Liver (tissue), 9 donors: ENCODE data around the gene CCDC137. TPM values are rescaled to one million over a fixed set of nuclear protein-coding genes. Genes with fewer than 3 reads are reported as not detected.

ENCODE experiments used
- DNase-seq: peaks from one replicate; pipeline ENCODE4 v3.0.0-alpha.2; 2017; ENCODE audit warnings: low spot score
- H3K27ac ChIP-seq, 2 donors: one replicate each; pipeline ENCODE4 v1.7.0; 2013; ENCODE audit warnings: inconsistent platforms in 2 of 2, low read length in 2 of 2, control low read depth in 1 of 2, low read depth in 1 of 2, mild to moderate bottlenecking in 1 of 2
- H3K27me3 ChIP-seq, 4 donors: one replicate each; pipeline versions ENCODE4 v1.6.1 to v1.7.0; 2013; ENCODE audit warnings: low read length in 3 of 4, inconsistent platforms in 1 of 4, mild to moderate bottlenecking in 1 of 4, moderate library complexity in 1 of 4; ENCODE audit not compliant: control insufficient read depth in 4 of 4, insufficient read depth in 4 of 4
- H3K36me3 ChIP-seq, 4 donors: one replicate each; pipeline versions ENCODE4 v1.6.1 to v1.7.0; 2013; ENCODE audit warnings: low read length in 3 of 4, mild to moderate bottlenecking in 3 of 4, low read depth in 1 of 4, moderate library complexity in 1 of 4; ENCODE audit not compliant: control insufficient read depth in 4 of 4, insufficient read depth in 3 of 4
- H3K4me1 ChIP-seq, 4 donors: one replicate each; pipeline versions ENCODE4 v1.6.1 to v1.7.0; 2013; ENCODE audit warnings: low read length in 3 of 4, mild to moderate bottlenecking in 3 of 4, moderate library complexity in 1 of 4; ENCODE audit not compliant: control insufficient read depth in 4 of 4, insufficient read depth in 4 of 4
- H3K4me3 ChIP-seq, 3 donors: one replicate each; pipeline versions ENCODE4 v1.6.1 to v1.7.0; 2013; ENCODE audit warnings: low read length in 3 of 3, control low read depth in 1 of 3, low read depth in 1 of 3, mild to moderate bottlenecking in 1 of 3
- H3K9ac ChIP-seq, 2 donors: one replicate each; pipeline ENCODE4 v1.7.0; 2013; ENCODE audit warnings: low read length in 2 of 2, mild to moderate bottlenecking in 2 of 2, moderate library complexity in 2 of 2, control low read depth in 1 of 2, low read depth in 1 of 2
- H3K9me3 ChIP-seq, 4 donors: one replicate each; pipeline versions ENCODE4 v1.6.1 to v1.7.0; 2013; ENCODE audit warnings: low read length in 3 of 4; ENCODE audit not compliant: control insufficient read depth in 4 of 4
- EGR1 ChIP-seq, 2 donors: IDR thresholded peaks; 2 replicates each; pipeline ENCODE4 v1.6.1; 2016 to 2018; ENCODE audit warnings: antibody characterized with exemption in 2 of 2, low read depth in 2 of 2
- FOXA1 ChIP-seq: IDR thresholded peaks from 2 replicates; pipeline ENCODE4 v1.6.1; 2016; ENCODE audit warnings: antibody characterized with exemption
- FOXA2 ChIP-seq: IDR thresholded peaks from 2 replicates; pipeline ENCODE4 v1.6.1; 2016; ENCODE audit warnings: antibody characterized with exemption
- GABPA ChIP-seq, 2 donors: IDR thresholded peaks in 1 of 2; conservative IDR thresholded peaks in 1 of 2; 2 replicates each; pipeline ENCODE4 v1.6.1; 2016; ENCODE audit warnings: antibody characterized with exemption in 2 of 2, mild to moderate bottlenecking in 1 of 2, moderate library complexity in 1 of 2
- HNF4A ChIP-seq, 2 donors: conservative IDR thresholded peaks; 2 replicates each; pipeline ENCODE4 v1.6.1; 2016; ENCODE audit warnings: antibody characterized with exemption in 2 of 2, mild to moderate bottlenecking in 2 of 2
- HNF4G ChIP-seq: IDR thresholded peaks from 2 replicates; pipeline ENCODE4 v1.6.1; 2016; ENCODE audit warnings: antibody characterized with exemption
- JUND ChIP-seq, 2 donors: IDR thresholded peaks; 2 replicates each; pipeline ENCODE4 v1.6.1; 2016; ENCODE audit warnings: antibody characterized with exemption in 2 of 2
- RAD21 ChIP-seq, 2 donors: IDR thresholded peaks; 2 replicates each; pipeline ENCODE4 v1.6.1; 2016; ENCODE audit warnings: antibody characterized with exemption in 2 of 2, mild to moderate bottlenecking in 2 of 2
- RXRA ChIP-seq, 2 donors: IDR thresholded peaks; 2 replicates each; pipeline ENCODE4 v1.6.1; 2017 to 2018; ENCODE audit warnings: antibody characterized with exemption in 2 of 2, mild to moderate bottlenecking in 1 of 2
- SP1 ChIP-seq: IDR thresholded peaks from 2 replicates; pipeline ENCODE4 v1.6.1; 2018; ENCODE audit warnings: antibody characterized with exemption, mild to moderate bottlenecking
- TAF1 ChIP-seq: conservative IDR thresholded peaks from 2 replicates; pipeline ENCODE4 v1.6.1; 2016; ENCODE audit warnings: antibody characterized with exemption, mild to moderate bottlenecking
- YY1 ChIP-seq: IDR thresholded peaks from 2 replicates; pipeline ENCODE4 v1.6.1; 2016; ENCODE audit warnings: antibody characterized with exemption, mild to moderate bottlenecking
- WGBS: extraction: QIAGEN DNeasy Blood & Tissue Kit; methylation state at CpG from one replicate; pipeline ENCODE4 v1.1.7; 2013; 5-methylcytosine and 5-hydroxymethylcytosine counted together
- polyA plus RNA-seq, 2 donors: library from polyadenylated mRNA; stranded (reverse) in 1 of 2; unstranded in 1 of 2; fragments of 200-250 nt in 1 of 2; fragments of >200 nt in 1 of 2; fragmentation: Nextera tagmentation in 1 of 2; extraction: Ambion mirVana in 1 of 2; gene quantifications; one replicate each; pipeline versions ENCODE4 v1.2.1 to v1.2.3, GENCODE V29; 2013 to 2015
- total RNA-seq, 2 donors: library from RNA; depleted of rRNA; stranded (reverse); fragments of >200 nt; gene quantifications; one replicate each; pipeline ENCODE4 v1.2.3, GENCODE V29; 2014
- TF ChIP-seq, protein P1 (sequence below): fragments of 150-350 bp; IDR thresholded peaks from 2 replicates; pipeline ENCODE4 v1.5.1; 2017; ENCODE audit warnings: improper control_type of control experiment, low read depth, low read length; ENCODE audit not compliant: missing input control
- TF ChIP-seq, protein P2 (sequence below): IDR thresholded peaks from 2 replicates; pipeline ENCODE4 v1.6.1; 2016; ENCODE audit warnings: antibody characterized with exemption
- TF ChIP-seq, protein P3 (sequence below): IDR thresholded peaks from 2 replicates; pipeline ENCODE4 v1.6.1; 2016; ENCODE audit warnings: antibody characterized with exemption
- TF ChIP-seq, protein P4 (sequence below): IDR thresholded peaks from 2 replicates; pipeline ENCODE4 v1.6.1; 2016; ENCODE audit warnings: antibody characterized with exemption, mild to moderate bottlenecking
- TF ChIP-seq, protein P5 (sequence below): IDR thresholded peaks from 2 replicates; pipeline ENCODE4 v1.6.1; 2016; ENCODE audit warnings: antibody characterized with exemption
- donor health status: healthy.
- donor health status: healthy.
- donor health status: healthy.
- donor health status: healthy.
- donor health status: healthy.

Gene CCDC137
- total and polyA plus RNA-seq, 4 donors = 4.3 to 6.9 (median 5.2) TPM

DNA sequence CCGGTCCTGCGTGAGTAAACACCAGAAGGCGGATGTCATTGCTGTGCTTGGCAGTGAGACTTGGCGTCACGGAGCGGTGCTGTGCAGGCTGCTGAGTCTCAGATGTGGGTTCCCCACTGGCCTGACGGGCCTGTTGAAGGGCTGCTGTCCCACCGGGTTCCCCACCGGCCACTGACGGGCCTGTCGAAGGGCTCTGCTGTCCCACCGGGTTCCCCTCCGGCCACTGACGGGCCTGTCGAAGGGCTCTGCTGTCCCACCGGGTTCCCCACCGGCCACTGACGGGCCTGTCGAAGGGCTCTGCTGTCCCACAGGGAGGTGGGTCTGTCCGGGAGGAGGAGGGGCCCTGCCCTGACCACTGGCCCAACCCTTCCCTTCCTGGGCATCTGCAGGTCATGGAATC, 20.1 kb downstream of the CCDC137 start:
- no peaks in the 10 kb centered on the region for H3K9me3 ChIP-seq
- no peaks in the 10 kb centered on the region for H3K27me3 ChIP-seq
- no peak for TF ChIP-seq FOXA1
- TF ChIP-seq, protein P1, sequence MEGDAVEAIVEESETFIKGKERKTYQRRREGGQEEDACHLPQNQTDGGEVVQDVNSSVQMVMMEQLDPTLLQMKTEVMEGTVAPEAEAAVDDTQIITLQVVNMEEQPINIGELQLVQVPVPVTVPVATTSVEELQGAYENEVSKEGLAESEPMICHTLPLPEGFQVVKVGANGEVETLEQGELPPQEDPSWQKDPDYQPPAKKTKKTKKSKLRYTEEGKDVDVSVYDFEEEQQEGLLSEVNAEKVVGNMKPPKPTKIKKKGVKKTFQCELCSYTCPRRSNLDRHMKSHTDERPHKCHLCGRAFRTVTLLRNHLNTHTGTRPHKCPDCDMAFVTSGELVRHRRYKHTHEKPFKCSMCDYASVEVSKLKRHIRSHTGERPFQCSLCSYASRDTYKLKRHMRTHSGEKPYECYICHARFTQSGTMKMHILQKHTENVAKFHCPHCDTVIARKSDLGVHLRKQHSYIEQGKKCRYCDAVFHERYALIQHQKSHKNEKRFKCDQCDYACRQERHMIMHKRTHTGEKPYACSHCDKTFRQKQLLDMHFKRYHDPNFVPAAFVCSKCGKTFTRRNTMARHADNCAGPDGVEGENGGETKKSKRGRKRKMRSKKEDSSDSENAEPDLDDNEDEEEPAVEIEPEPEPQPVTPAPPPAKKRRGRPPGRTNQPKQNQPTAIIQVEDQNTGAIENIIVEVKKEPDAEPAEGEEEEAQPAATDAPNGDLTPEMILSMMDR = no peak
- no peak for TF ChIP-seq HNF4G
- no peak for TF ChIP-seq FOXA2
- TF ChIP-seq GABPA (IDR thresholded peaks at IDR 0.05 in 1 of 2, conservative IDR thresholded peaks at IDR 0.05 in 1 of 2) = no peak
- TF ChIP-seq SP1 = no peak
- no peak for TF ChIP-seq YY1
- no peak for TF ChIP-seq EGR1 (IDR thresholded peaks at IDR 0.05; ENCODE audit: low read depth in 2 of 2)
- TF ChIP-seq, protein P2, sequence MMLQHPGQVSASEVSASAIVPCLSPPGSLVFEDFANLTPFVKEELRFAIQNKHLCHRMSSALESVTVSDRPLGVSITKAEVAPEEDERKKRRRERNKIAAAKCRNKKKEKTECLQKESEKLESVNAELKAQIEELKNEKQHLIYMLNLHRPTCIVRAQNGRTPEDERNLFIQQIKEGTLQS = no peak
- TF ChIP-seq, protein P3, sequence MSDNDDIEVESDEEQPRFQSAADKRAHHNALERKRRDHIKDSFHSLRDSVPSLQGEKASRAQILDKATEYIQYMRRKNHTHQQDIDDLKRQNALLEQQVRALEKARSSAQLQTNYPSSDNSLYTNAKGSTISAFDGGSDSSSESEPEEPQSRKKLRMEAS = no peak
- H3K27ac ChIP-seq = no peak overlapping the region
- H3K36me3 ChIP-seq = peaks cover 9 to 52% (median 14%) of the 10 kb centered on the region in 4 donors
- peaks cover 10 to 33% (median 28%) of the 10 kb centered on the region in 4 donors for H3K4me1 ChIP-seq
- no peak for DNase-seq
- no peak overlapping the region for H3K9ac ChIP-seq
- 95% methylated on average over 20 of the region's 20 CpGs for WGBS
- H3K4me3 ChIP-seq = no peak overlapping the region

DNA sequence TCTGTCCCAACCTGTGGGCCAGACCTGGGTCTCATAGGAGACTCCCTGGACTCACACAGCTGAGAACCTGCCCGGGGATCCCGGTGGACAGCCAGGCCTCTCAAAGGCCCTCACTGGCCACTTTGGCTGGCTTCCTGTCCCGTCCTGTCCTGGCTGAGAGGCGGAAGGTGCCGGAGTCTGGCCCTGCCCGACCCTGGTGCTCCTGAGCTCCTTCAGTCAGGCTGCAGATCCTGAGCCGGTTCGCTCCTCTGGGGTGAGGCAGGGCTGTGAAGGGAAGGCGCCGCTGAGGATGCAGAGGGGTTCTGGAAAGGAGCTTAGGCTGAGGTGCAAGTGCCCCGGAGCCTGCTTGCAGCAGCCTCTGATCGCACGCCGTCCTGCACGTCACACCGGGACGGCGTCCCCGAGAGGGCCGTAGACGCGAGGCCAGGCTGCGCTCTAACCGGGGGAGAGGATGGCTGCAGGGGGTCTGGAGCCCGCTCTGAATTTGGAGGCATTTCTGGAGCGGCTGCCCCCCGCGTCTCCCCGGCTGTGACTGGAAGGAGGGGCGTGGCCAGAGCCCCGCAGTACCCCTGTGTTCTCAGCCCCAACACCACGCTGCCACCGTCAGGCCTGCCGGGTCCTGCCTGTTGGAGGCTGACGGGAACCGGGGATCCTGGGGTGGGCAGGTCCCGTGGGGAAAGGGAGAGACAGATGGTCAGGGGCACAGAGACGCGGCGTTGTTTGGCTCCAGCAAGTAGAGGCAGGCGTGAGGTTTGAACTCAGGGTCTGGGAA, 21.4 kb downstream of the CCDC137 start:
- H3K9me3 ChIP-seq = no peaks in the 10 kb centered on the region
- no peak for TF ChIP-seq RXRA (IDR thresholded peaks at IDR 0.05)
- TF ChIP-seq, protein P3 = no peak
- TF ChIP-seq RAD21 (IDR thresholded peaks at IDR 0.05) = no peak
- no peak for TF ChIP-seq YY1
- TF ChIP-seq GABPA (IDR thresholded peaks at IDR 0.05 in 1 of 2, conservative IDR thresholded peaks at IDR 0.05 in 1 of 2) = no peak
- no peak for TF ChIP-seq EGR1 (IDR thresholded peaks at IDR 0.05; ENCODE audit: low read depth in 2 of 2)
- TF ChIP-seq, protein P4, sequence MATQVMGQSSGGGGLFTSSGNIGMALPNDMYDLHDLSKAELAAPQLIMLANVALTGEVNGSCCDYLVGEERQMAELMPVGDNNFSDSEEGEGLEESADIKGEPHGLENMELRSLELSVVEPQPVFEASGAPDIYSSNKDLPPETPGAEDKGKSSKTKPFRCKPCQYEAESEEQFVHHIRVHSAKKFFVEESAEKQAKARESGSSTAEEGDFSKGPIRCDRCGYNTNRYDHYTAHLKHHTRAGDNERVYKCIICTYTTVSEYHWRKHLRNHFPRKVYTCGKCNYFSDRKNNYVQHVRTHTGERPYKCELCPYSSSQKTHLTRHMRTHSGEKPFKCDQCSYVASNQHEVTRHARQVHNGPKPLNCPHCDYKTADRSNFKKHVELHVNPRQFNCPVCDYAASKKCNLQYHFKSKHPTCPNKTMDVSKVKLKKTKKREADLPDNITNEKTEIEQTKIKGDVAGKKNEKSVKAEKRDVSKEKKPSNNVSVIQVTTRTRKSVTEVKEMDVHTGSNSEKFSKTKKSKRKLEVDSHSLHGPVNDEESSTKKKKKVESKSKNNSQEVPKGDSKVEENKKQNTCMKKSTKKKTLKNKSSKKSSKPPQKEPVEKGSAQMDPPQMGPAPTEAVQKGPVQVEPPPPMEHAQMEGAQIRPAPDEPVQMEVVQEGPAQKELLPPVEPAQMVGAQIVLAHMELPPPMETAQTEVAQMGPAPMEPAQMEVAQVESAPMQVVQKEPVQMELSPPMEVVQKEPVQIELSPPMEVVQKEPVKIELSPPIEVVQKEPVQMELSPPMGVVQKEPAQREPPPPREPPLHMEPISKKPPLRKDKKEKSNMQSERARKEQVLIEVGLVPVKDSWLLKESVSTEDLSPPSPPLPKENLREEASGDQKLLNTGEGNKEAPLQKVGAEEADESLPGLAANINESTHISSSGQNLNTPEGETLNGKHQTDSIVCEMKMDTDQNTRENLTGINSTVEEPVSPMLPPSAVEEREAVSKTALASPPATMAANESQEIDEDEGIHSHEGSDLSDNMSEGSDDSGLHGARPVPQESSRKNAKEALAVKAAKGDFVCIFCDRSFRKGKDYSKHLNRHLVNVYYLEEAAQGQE = no peak
- TF ChIP-seq FOXA1 = no peak
- TF ChIP-seq FOXA2 = no peak
- no peak for TF ChIP-seq SP1
- no peak for TF ChIP-seq TAF1
- TF ChIP-seq HNF4A (conservative IDR thresholded peaks at IDR 0.05) = no peak
- TF ChIP-seq, protein P2 = no peak
- TF ChIP-seq, protein P5, sequence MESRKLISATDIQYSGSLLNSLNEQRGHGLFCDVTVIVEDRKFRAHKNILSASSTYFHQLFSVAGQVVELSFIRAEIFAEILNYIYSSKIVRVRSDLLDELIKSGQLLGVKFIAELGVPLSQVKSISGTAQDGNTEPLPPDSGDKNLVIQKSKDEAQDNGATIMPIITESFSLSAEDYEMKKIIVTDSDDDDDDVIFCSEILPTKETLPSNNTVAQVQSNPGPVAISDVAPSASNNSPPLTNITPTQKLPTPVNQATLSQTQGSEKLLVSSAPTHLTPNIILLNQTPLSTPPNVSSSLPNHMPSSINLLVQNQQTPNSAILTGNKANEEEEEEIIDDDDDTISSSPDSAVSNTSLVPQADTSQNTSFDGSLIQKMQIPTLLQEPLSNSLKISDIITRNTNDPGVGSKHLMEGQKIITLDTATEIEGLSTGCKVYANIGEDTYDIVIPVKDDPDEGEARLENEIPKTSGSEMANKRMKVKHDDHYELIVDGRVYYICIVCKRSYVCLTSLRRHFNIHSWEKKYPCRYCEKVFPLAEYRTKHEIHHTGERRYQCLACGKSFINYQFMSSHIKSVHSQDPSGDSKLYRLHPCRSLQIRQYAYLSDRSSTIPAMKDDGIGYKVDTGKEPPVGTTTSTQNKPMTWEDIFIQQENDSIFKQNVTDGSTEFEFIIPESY = no peak
- no peak for TF ChIP-seq HNF4G
- no peak for TF ChIP-seq JUND (IDR thresholded peaks at IDR 0.05)
- 97% methylated on average over 41 of the region's 41 CpGs for WGBS
- H3K36me3 ChIP-seq = peaks cover 9 to 65% (median 18%) of the 10 kb centered on the region in 4 donors
- no peak for DNase-seq
- no peak overlapping the region for H3K9ac ChIP-seq
- no peak overlapping the region for H3K4me3 ChIP-seq
- H3K27me3 ChIP-seq = no peaks in the 10 kb centered on the region
- no peak overlapping the region for H3K27ac ChIP-seq
- H3K4me1 ChIP-seq = peaks cover 6 to 19% (median 16%) of the 10 kb centered on the region in 4 donors
